CD4-positive, alpha-beta T cell treated with Interferon alpha-2 for 1 hour (primary cell): ENCODE measurements around the gene EML5.
"Not testable (repeated sequence)": the region's sequence is repeated elsewhere in the genome, so short reads cannot be mapped to it uniquely, and the experiment has no call there.

Experiments used
- DNase-seq, 2 donors: peaks; one replicate each; pipeline ENCODE4 v3.0.0-alpha.2; 2020 to 2022

The EML5 gene

GRCh38 chr14:88799522-88799921, 6.8 kb upstream of the EML5 start:
- DNase-seq: no peak

GRCh38 chr14:88798156-88798555, 5.4 kb upstream of the EML5 start:
- DNase-seq: no peak

GRCh38 chr14:88793259-88793625, 489 bp upstream of the EML5 start:
- DNase-seq: no peak

- DNase-seq: peak in 1 of 2 donors; percentile 15
Measured at GRCh38 chr14:88791629-88792472, 902 bp downstream of the EML5 start.

- DNase-seq: no peak
Measured at GRCh38 chr14:88791252-88791621, 1.5 kb downstream of the EML5 start.

GRCh38 chr14:88790501-88791251, 2.1 kb downstream of the EML5 start:
- DNase-seq: no peak

- DNase-seq: not testable (repeated sequence)
Measured at GRCh38 chr14:88789573-88789972, 3.2 kb downstream of the EML5 start.

- DNase-seq: no peak
Measured at GRCh38 chr14:88786715-88787114, 6.0 kb downstream of the EML5 start.

GRCh38 chr14:88785911-88786310, 6.8 kb downstream of the EML5 start:
- no peak for DNase-seq

- DNase-seq: no peak
Measured at GRCh38 chr14:88775532-88775931, 17.2 kb downstream of the EML5 start.

- DNase-seq: no peak
Measured at GRCh38 chr14:88770736-88771135, 22.0 kb downstream of the EML5 start.

- no peak for DNase-seq
Measured at GRCh38 chr14:88765130-88765529, 27.6 kb downstream of the EML5 start.

- no peak for DNase-seq
Measured at GRCh38 chr14:88753873-88754272, 38.9 kb downstream of the EML5 start.

GRCh38 chr14:88750945-88751344, 41.8 kb downstream of the EML5 start:
- no peak for DNase-seq

- no peak for DNase-seq
Measured at GRCh38 chr14:88750413-88750812, 42.3 kb downstream of the EML5 start.

GRCh38 chr14:88749139-88749538, 43.6 kb downstream of the EML5 start:
- DNase-seq: no peak

GRCh38 chr14:88748288-88748687, 44.5 kb downstream of the EML5 start:
- no peak for DNase-seq

GRCh38 chr14:88746052-88746451, 46.7 kb downstream of the EML5 start:
- no peak for DNase-seq

GRCh38 chr14:88737245-88737644, 55.5 kb downstream of the EML5 start:
- no peak for DNase-seq

- DNase-seq: no peak
Measured at GRCh38 chr14:88733121-88733520, 59.6 kb downstream of the EML5 start.

GRCh38 chr14:88729159-88729558, 63.6 kb downstream of the EML5 start:
- no peak for DNase-seq

- no peak for DNase-seq
Measured at GRCh38 chr14:88727057-88727456, 65.7 kb downstream of the EML5 start.

GRCh38 chr14:88710709-88711108, 82.0 kb downstream of the EML5 start:
- DNase-seq: no peak

- no peak for DNase-seq
Measured at GRCh38 chr14:88707088-88707487, 85.7 kb downstream of the EML5 start.
